SK-N-SH (cell line): ENCODE results near the gene PDE9A. TPM values are rescaled to one million over a fixed set of nuclear protein-coding genes. Genes with fewer than 3 reads are reported as not detected.
A peak's percentile ranks its signal among the peaks of the same experiment; 100 is the strongest.

Source experiments
- CTCF ChIA-PET: fragments of 300-600, 350-600 bp; formaldehyde crosslinking; extraction: SDS; loops from one replicate; lab custom pipeline; 2021; lab: Yijun Ruan, JAX
- POLR2A ChIA-PET: fragments of 350-600 bp; sonication (Branson Sonifier 250); formaldehyde crosslinking; extraction: SDS; loops from one replicate; lab custom pipeline; 2020; ENCODE audit warnings: antibody characterized with exemption, inconsistent platforms; lab: Yijun Ruan, JAX
- DNase-seq: peaks from one replicate; pipeline ENCODE4 v3.0.0; 2012
- H2AFZ ChIP-seq: fragments of 200-600 bp; sonication (generic); 2 replicates; pipeline ENCODE4 v1.8.1; 2016; ENCODE audit warnings: antibody characterized with exemption, mild to moderate bottlenecking, low read depth
- H3F3A ChIP-seq: fragments of 200-600 bp; sonication (generic); replicated peaks from 2 replicates; pipeline ENCODE3; 2016; ENCODE audit warnings: antibody characterized with exemption, mild to moderate bottlenecking; ENCODE audit not compliant: insufficient read depth
- H3K27ac ChIP-seq, 2 experiments: fragments of 200-500 bp in 1 of 2; fragments of 200-600 bp in 1 of 2; sonication (Bioruptor generic) in 1 of 2; sonication (generic), shearing (Covaris generic) in 1 of 2; 2 replicates each; pipeline versions ENCODE4 v1.5.1 to v1.6.1; 2014 to 2016; ENCODE audit warnings: low read depth in 2 of 2, inconsistent platforms in 1 of 2, low read length in 1 of 2, mild to moderate bottlenecking in 1 of 2, mixed read lengths in 1 of 2
- H3K27me3 ChIP-seq: fragments of 200-600 bp; sonication (generic), shearing (Covaris generic); 2 replicates; pipeline ENCODE4 v1.6.1; 2016; ENCODE audit warnings: mixed run types; ENCODE audit not compliant: insufficient read depth
- H3K36me3 ChIP-seq, 2 experiments: fragments of 200-500 bp in 1 of 2; fragments of 200-600 bp in 1 of 2; sonication (Bioruptor generic) in 1 of 2; sonication (generic) in 1 of 2; replicated peaks in 1 of 2; 2 replicates each; pipeline versions ENCODE3 to v1.5.1; 2014 to 2016; ENCODE audit warnings: low read length in 1 of 2, mild to moderate bottlenecking in 1 of 2; ENCODE audit not compliant: insufficient read depth in 2 of 2, control insufficient read depth in 1 of 2
- H3K4me1 ChIP-seq, 2 experiments: fragments of 200-500 bp in 1 of 2; fragments of 200-600 bp in 1 of 2; sonication (Bioruptor generic) in 1 of 2; sonication (generic), shearing (Covaris generic) in 1 of 2; 2 replicates each; pipeline versions ENCODE4 v1.5.1 to v1.6.1; 2014 to 2016; ENCODE audit warnings: low read depth in 1 of 2, low read length in 1 of 2, mixed run types in 1 of 2; ENCODE audit not compliant: insufficient read depth in 2 of 2, control insufficient read depth in 1 of 2
- H3K4me2 ChIP-seq: fragments of 200-600 bp; sonication (generic), shearing (Covaris generic); 2 replicates; pipeline ENCODE4 v1.6.1; 2017; ENCODE audit warnings: mixed run types
- H3K4me3 ChIP-seq, 2 experiments: fragments of 200-500 bp in 1 of 2; fragments of 200-600 bp in 1 of 2; sonication (Bioruptor generic) in 1 of 2; sonication (generic), shearing (Covaris generic) in 1 of 2; 2 replicates each; pipeline versions ENCODE4 v1.5.1 to v1.8.1; 2014 to 2016; ENCODE audit warnings: low read depth in 2 of 2, inconsistent platforms in 1 of 2, low read length in 1 of 2, mild to moderate bottlenecking in 1 of 2, mixed read lengths in 1 of 2, moderate library complexity in 1 of 2
- H3K79me2 ChIP-seq: fragments of 200-600 bp; sonication (generic); 2 replicates; pipeline ENCODE4 v1.8.1; 2017; ENCODE audit warnings: mild to moderate bottlenecking; ENCODE audit not compliant: insufficient read depth
- H3K9ac ChIP-seq: fragments of 200-600 bp; sonication (generic); 2 replicates; pipeline ENCODE4 v1.6.1; 2017; ENCODE audit warnings: mixed run types
- H3K9me2 ChIP-seq: fragments of 200-600 bp; sonication (generic); 2 replicates; pipeline ENCODE4 v1.6.1; 2017; ENCODE audit warnings: mixed run types
- H3K9me3 ChIP-seq: fragments of 200-600 bp; sonication (generic); 2 replicates; pipeline ENCODE4 v1.6.1; 2017; ENCODE audit warnings: mixed run types, mild to moderate bottlenecking, moderate library complexity
- H4K20me1 ChIP-seq: fragments of 200-600 bp; sonication (generic); 2 replicates; pipeline ENCODE4 v1.6.1; 2017; ENCODE audit warnings: mild to moderate bottlenecking, mixed run types; ENCODE audit not compliant: insufficient read depth
- CTCF ChIP-seq: fragments of 200-600 bp; sonication (generic); IDR thresholded peaks from 2 replicates; pipeline ENCODE4 v1.6.1; 2017; ENCODE audit warnings: antibody characterized with exemption, mild to moderate bottlenecking, moderate library complexity
- EP300 ChIP-seq, 2 experiments: IDR thresholded peaks; 2 replicates each; pipeline versions ENCODE4 v1.4.0 to v1.6.1; 2012; ENCODE audit warnings: borderline replicate concordance in 1 of 2, low read depth in 1 of 2, low read length in 1 of 2
- FOSL2 ChIP-seq: IDR thresholded peaks from 2 replicates; pipeline ENCODE4 v1.4.0; 2012; ENCODE audit warnings: low read depth, mild to moderate bottlenecking, moderate library complexity, borderline replicate concordance
- GATA2 ChIP-seq: sonication (generic); formaldehyde crosslinking; IDR thresholded peaks from 2 replicates; pipeline ENCODE4 v1.5.0; 2020; ENCODE audit warnings: mild to moderate bottlenecking, missing genetic modification reagents
- MEF2A ChIP-seq: IDR thresholded peaks from 2 replicates; pipeline ENCODE4 v1.4.0; 2012; ENCODE audit warnings: low read depth, borderline replicate concordance
- NFIC ChIP-seq: IDR thresholded peaks from 2 replicates; pipeline ENCODE4 v1.4.0; 2012; ENCODE audit warnings: borderline replicate concordance
- NRF1 ChIP-seq: IDR thresholded peaks from 2 replicates; pipeline ENCODE4 v1.6.1; 2012; ENCODE audit warnings: low read depth, mild to moderate bottlenecking, low read length
- PBX3 ChIP-seq: IDR thresholded peaks from 2 replicates; pipeline ENCODE4; 2012
- POLR2AphosphoS5 ChIP-seq: IDR thresholded peaks from 2 replicates; pipeline ENCODE4 v1.6.1; 2012; ENCODE audit warnings: low read depth, low read length
- RAD21 ChIP-seq: IDR thresholded peaks from 2 replicates; pipeline ENCODE4 v1.6.1; 2012; ENCODE audit warnings: mild to moderate bottlenecking, low read length
- RCOR1 ChIP-seq: fragments of 150-350 bp; IDR thresholded peaks from 2 replicates; pipeline ENCODE4 v1.6.1; 2017; ENCODE audit warnings: antibody characterized with exemption, low read length
- TAF1 ChIP-seq: IDR thresholded peaks from 2 replicates; pipeline ENCODE4 v1.6.1; 2012; ENCODE audit warnings: low read depth, mild to moderate bottlenecking, low read length, moderate library complexity, borderline replicate concordance
- WGBS: methylation state at CpG from one replicate; pipeline ENCODE4 v1.1.6; 2017; ENCODE audit warnings: low lambda C conversion rate; 5-methylcytosine and 5-hydroxymethylcytosine counted together
- polyA plus RNA-seq, 3 experiments: library from polyadenylated mRNA; depleted of rRNA; stranded (reverse); fragments of >200 nt; gene quantifications; 2 replicates each; pipeline ENCODE4 v1.2.3, GENCODE V29; 2012

The PDE9A gene
- polyA plus RNA-seq, 1 of the 3 experiments (the other 2 are of a cell fraction) = 0.28 TPM

- H3K27me3 ChIP-seq = no peaks in the 10 kb centered on the region
- peaks cover 4 to 56% of the 10 kb centered on the region in 2 experiments; a peak in 3 of 4 replicates for H3K4me1 ChIP-seq
- no peaks in the 10 kb centered on the region for H3K9me3 ChIP-seq
- POLR2A ChIA-PET = no interaction called here
- no peak overlapping the region for H3K4me2 ChIP-seq
- no peaks in the 10 kb centered on the region for H4K20me1 ChIP-seq
- no peak overlapping the region for H2AFZ ChIP-seq
- H3K9ac ChIP-seq = no peak overlapping the region
- no peaks in the 10 kb centered on the region for H3K9me2 ChIP-seq
- H3K4me3 ChIP-seq = no peak overlapping the region
- H3K36me3 ChIP-seq = no peaks in the 10 kb centered on the region
- no peak for DNase-seq
- WGBS = 68% methylated on average over 14 of the region's 15 CpGs
- peak overlapping the region in 1 of 2 experiments; percentile 50; a peak in 1 of 4 replicates for H3K27ac ChIP-seq
- no peaks in the 10 kb centered on the region for H3F3A ChIP-seq
- no peak for TF ChIP-seq POLR2AphosphoS5
- peak; percentile 25; the same call in 1 of the 2 replicates for TF ChIP-seq GATA2 (CRISPR knock-in tag)
- no peak for TF ChIP-seq FOSL2
- CTCF ChIA-PET = no interaction called here
- H3K79me2 ChIP-seq = no peaks in the 10 kb centered on the region
Observed at GRCh38 chr21:42675403-42675802, 22.0 kb downstream of the PDE9A start.

- Histone ChIP-seq H3F3A (no peaks in the 10 kb centered on the region), H3K4me3 (no peak overlapping the region), H3K27me3 (no peaks in the 10 kb centered on the region), H3K4me1 (peaks cover 4 to 48% of the 10 kb centered on the region in 2 experiments; a peak in 3 of 4 replicates), H3K9me3 (no peaks in the 10 kb centered on the region), H3K79me2 (no peaks in the 10 kb centered on the region), H2AFZ (no peak overlapping the region), H3K9me2 (no peaks in the 10 kb centered on the region), H3K36me3 (no peaks in the 10 kb centered on the region), H3K27ac (peak overlapping the region in 1 of 2 experiments; percentile 18; a peak in 2 of 4 replicates), H3K4me2 (no peak overlapping the region), H3K9ac (no peak overlapping the region), H4K20me1 (no peaks in the 10 kb centered on the region)
- ChIA-PET CTCF (interaction anchor here (1.2 to 2.2 kb wide), 2 partner anchors 9 to 23 kb away, joined by 3 to 20 read pairs; partner anchors contain the start of gene PDE9A), POLR2A (no interaction called here)
- TF ChIP-seq POLR2AphosphoS5 = no peak
- no peak for TF ChIP-seq MEF2A
- no peak for TF ChIP-seq FOSL2
- TF ChIP-seq NFIC = no peak
- TF ChIP-seq EP300 (IDR thresholded peaks at IDR 0.05; ENCODE audit: borderline replicate concordance in 1 of 2, low read depth in 1 of 2, low read length in 1 of 2) = no peak
- TF ChIP-seq RAD21 = no peak
- TF ChIP-seq TAF1 = no peak
- TF ChIP-seq CTCF = no peak
- TF ChIP-seq RCOR1 = no peak
- no peak for TF ChIP-seq PBX3
- TF ChIP-seq NRF1 = no peak
- 50% methylated on average over 8 of the region's 8 CpGs for WGBS
- DNase-seq = no peak
Observed at GRCh38 chr21:42676808-42677207, 23.4 kb downstream of the PDE9A start.
